K562 (cell line): ENCODE data around the gene MMAB. TPM values are rescaled to one million over a fixed set of nuclear protein-coding genes. Genes with fewer than 3 reads are reported as not detected.

Experiments used
- KAT2B ChIP-seq: IDR thresholded peaks from one replicate; pipeline ENCODE4 v1.6.1; 2012; ENCODE audit warnings: low read depth, mild to moderate bottlenecking, control low read depth, inconsistent platforms, low read length, moderate library complexity
- KLF13 ChIP-seq: fragments of 450-650 bp; IDR thresholded peaks from 2 replicates; pipeline ENCODE4 v1.6.1; 2016; ENCODE audit warnings: missing genetic modification characterization, low read depth, mild to moderate bottlenecking, missing compliant biosample characterization, moderate library complexity, borderline replicate concordance
- NUFIP1 ChIP-seq: fragments of 450-650 bp; IDR thresholded peaks from 2 replicates; pipeline ENCODE4 v1.6.1; 2018; ENCODE audit not compliant: partially characterized antibody
- polyA plus RNA-seq, 8 experiments: library from polyadenylated mRNA; depleted of rRNA in 4 of 8; stranded (reverse) in 5 of 8; unstranded in 3 of 8; fragments of >200 nt; fragmentation: Nextera tagmentation in 2 of 8; fragmentation: Illumina TruSeq in 1 of 8; extraction: Ambion mirVana in 2 of 8; extraction: Trizol in 1 of 8; gene quantifications; 2 replicates each; pipeline versions ENCODE4 v1.2.1 to v1.2.3, GENCODE V29; 2011 to 2014; ENCODE audit warnings: inconsistent platforms in 1 of 8, missing spikeins in 1 of 8
- total RNA-seq, 7 experiments: library from RNA; depleted of rRNA in 6 of 7; stranded (reverse); fragments of >200 nt in 6 of 7; fragmentation: Illumina TruSeq in 2 of 7; extraction: Trizol in 2 of 7; gene quantifications; 2 replicates each; pipeline versions ENCODE4 v1.2.1 to v1.2.3, GENCODE V29; 2011 to 2021; ENCODE audit warnings: low replicate concordance in 1 of 7
- TF ChIP-seq, protein P1 (sequence below): sonication (generic); formaldehyde crosslinking; IDR thresholded peaks from 2 replicates; pipeline ENCODE4 v1.8.0; 2022; ENCODE audit warnings: mild to moderate bottlenecking, missing genetic modification reagents, borderline replicate concordance
- TF ChIP-seq, protein P2 (sequence below): sonication (generic); formaldehyde crosslinking; IDR thresholded peaks from 2 replicates; pipeline ENCODE4 v1.8.0; 2023; ENCODE audit warnings: mild to moderate bottlenecking, missing genetic modification reagents

MMAB gene
- total and polyA plus RNA-seq, 9 of the 15 experiments (the other 6 are each of a cell fraction or from before 2014, with no cell fraction given), result 9.5 to 76.1 (median 46.2) TPM

DNA sequence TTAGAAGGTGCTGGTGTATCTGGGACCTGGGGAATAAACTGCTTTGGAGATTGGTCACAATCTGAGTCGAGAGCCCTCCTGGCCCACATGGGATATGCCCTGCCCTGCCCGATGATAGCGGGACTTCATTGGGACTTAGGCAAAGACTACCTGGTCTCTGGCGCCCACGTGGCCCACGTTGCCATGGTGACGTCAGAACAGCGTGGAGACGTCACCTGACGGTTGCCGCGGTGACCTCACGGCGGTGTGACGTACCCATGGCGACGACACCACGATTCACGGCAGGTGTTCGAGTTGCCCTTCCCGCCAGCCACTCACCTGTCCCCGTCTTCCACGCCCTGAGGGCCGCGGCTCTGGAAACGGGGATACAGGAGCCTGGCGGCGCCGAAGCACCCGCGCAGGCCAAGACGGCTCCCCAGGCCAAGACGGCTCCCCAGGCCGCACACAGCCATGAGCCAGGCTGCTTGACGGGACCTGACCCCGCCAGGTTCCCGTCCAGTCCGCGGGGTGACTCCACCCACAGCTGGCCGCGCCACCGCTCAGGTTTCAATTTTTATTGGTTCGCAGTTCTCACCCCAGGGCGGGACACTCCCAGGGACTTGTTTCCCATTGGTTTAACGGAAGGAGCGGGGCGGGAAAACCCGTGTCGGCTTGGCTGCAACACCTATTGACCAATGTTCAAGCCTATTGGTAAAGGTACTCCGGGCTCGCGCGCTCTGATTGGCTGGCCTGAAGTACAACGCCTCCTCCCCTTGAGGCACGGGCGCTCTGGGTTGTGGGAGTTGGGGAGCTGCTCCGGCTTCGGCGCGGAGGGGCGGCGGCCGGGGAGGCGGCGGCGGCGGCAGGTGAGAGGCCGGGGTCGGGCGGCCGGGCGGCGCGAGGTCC, at the start of gene MMAB, which contains the start of gene MVK (continued):
- TF ChIP-seq, protein P1, sequence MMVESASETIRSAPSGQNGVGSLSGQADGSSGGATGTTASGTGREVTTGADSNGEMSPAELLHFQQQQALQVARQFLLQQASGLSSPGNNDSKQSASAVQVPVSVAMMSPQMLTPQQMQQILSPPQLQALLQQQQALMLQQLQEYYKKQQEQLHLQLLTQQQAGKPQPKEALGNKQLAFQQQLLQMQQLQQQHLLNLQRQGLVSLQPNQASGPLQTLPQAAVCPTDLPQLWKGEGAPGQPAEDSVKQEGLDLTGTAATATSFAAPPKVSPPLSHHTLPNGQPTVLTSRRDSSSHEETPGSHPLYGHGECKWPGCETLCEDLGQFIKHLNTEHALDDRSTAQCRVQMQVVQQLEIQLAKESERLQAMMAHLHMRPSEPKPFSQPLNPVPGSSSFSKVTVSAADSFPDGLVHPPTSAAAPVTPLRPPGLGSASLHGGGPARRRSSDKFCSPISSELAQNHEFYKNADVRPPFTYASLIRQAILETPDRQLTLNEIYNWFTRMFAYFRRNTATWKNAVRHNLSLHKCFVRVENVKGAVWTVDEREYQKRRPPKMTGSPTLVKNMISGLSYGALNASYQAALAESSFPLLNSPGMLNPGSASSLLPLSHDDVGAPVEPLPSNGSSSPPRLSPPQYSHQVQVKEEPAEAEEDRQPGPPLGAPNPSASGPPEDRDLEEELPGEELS (CRISPR knock-in tag), result no peak
- TF ChIP-seq, protein P2, sequence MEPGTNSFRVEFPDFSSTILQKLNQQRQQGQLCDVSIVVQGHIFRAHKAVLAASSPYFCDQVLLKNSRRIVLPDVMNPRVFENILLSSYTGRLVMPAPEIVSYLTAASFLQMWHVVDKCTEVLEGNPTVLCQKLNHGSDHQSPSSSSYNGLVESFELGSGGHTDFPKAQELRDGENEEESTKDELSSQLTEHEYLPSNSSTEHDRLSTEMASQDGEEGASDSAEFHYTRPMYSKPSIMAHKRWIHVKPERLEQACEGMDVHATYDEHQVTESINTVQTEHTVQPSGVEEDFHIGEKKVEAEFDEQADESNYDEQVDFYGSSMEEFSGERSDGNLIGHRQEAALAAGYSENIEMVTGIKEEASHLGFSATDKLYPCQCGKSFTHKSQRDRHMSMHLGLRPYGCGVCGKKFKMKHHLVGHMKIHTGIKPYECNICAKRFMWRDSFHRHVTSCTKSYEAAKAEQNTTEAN, result no peak
- no peak; the same call in 1 of the 2 replicates for TF ChIP-seq KLF13 (tag)
- no peak for TF ChIP-seq NUFIP1
- no peak for TF ChIP-seq KAT2B
